C4-2B (cell line): ENCODE measurements around the gene PKHD1.

Source experiments
- ZFX ChIP-seq: fragments of 450-650 bp; IDR thresholded peaks from 2 replicates; pipeline ENCODE4 v1.6.1; 2017
- TF ChIP-seq, protein P1 (sequence below): fragments of 450-650 bp; conservative IDR thresholded peaks from 2 replicates; pipeline ENCODE4 v1.5.1; 2017; ENCODE audit warnings: mild to moderate bottlenecking

DNA sequence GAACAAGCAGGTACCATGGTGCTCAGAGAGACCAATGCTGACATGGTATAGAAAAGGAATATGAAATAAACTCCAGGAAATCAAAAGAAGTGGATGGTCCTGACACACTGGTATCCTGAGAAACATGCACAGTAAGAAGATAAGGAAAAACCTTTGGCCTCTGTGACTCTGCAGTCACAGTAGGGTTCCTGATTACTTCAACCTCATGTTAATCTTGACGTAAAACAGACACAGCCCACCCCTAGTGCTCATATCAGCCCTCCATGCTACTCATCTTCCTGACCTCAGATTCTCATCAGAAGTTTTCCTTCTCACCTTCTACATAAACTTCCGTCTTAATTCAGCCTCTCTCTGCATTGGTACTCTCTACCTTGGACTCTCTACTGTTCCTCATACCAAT, 240.9 kb downstream of the PKHD1 start:
- TF ChIP-seq, protein P1, sequence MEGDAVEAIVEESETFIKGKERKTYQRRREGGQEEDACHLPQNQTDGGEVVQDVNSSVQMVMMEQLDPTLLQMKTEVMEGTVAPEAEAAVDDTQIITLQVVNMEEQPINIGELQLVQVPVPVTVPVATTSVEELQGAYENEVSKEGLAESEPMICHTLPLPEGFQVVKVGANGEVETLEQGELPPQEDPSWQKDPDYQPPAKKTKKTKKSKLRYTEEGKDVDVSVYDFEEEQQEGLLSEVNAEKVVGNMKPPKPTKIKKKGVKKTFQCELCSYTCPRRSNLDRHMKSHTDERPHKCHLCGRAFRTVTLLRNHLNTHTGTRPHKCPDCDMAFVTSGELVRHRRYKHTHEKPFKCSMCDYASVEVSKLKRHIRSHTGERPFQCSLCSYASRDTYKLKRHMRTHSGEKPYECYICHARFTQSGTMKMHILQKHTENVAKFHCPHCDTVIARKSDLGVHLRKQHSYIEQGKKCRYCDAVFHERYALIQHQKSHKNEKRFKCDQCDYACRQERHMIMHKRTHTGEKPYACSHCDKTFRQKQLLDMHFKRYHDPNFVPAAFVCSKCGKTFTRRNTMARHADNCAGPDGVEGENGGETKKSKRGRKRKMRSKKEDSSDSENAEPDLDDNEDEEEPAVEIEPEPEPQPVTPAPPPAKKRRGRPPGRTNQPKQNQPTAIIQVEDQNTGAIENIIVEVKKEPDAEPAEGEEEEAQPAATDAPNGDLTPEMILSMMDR = no peak
- no peak for TF ChIP-seq ZFX
